K562 (cell line): ENCODE results near the gene CACTIN. TPM values are rescaled to one million over a fixed set of nuclear protein-coding genes. Genes with fewer than 3 reads are reported as not detected.

ENCODE experiments used
- DPF2 ChIP-seq: fragments of 450-650 bp; IDR thresholded peaks from 2 replicates; pipeline ENCODE4 v1.6.1; 2016
- E2F3 ChIP-seq: fragments of 250-450 bp; sonication (Bioruptor Pico); IDR thresholded peaks from 2 replicates; pipeline ENCODE4 v1.4.0; 2020; ENCODE audit warnings: mild to moderate bottlenecking
- HDAC8 ChIP-seq: fragments of 450-650 bp; IDR thresholded peaks from 2 replicates; pipeline ENCODE4 v1.6.1; 2016; ENCODE audit warnings: mild to moderate bottlenecking, missing genetic modification characterization, moderate library complexity, missing compliant biosample characterization
- JUNB ChIP-seq: fragments of 450-650 bp; formaldehyde crosslinking; conservative IDR thresholded peaks from 2 replicates; pipeline ENCODE4 v1.4.0; 2020; ENCODE audit warnings: mild to moderate bottlenecking
- JUND ChIP-seq, 2 experiments: IDR thresholded peaks; 2 replicates in 1 of 2; 3 replicates in 1 of 2; pipeline ENCODE4 v1.6.1; 2011; ENCODE audit warnings: borderline replicate concordance in 2 of 2, low read depth in 2 of 2, low read length in 2 of 2, improper control_type of control experiment in 1 of 2, missing biosample characterization in 1 of 2, missing genetic modification characterization in 1 of 2, missing genetic modification reagents in 1 of 2
- MXI1 ChIP-seq: IDR thresholded peaks from 2 replicates; pipeline ENCODE4 v1.6.1; 2011; ENCODE audit warnings: low read depth, mild to moderate bottlenecking, improper control_type of control experiment, low read length
- MYC ChIP-seq, 2 experiments: fragments of 250-450 bp in 1 of 2; sonication (Bioruptor Pico) in 1 of 2; IDR thresholded peaks; 2 replicates each; pipeline versions ENCODE4 v1.5.1 to v1.6.1; 2012 to 2021; ENCODE audit warnings: low read depth in 2 of 2, borderline replicate concordance in 1 of 2, improper control_type of control experiment in 1 of 2, low read length in 1 of 2, mild to moderate bottlenecking in 1 of 2, moderate library complexity in 1 of 2
- ZFX ChIP-seq: sonication (generic); formaldehyde crosslinking; IDR thresholded peaks from 2 replicates; pipeline ENCODE4 v1.8.0; 2022; ENCODE audit warnings: mild to moderate bottlenecking, missing genetic modification reagents, moderate library complexity
- ZNF184 ChIP-seq: sonication (generic); formaldehyde crosslinking; IDR thresholded peaks from 2 replicates; pipeline ENCODE4 v1.5.0; 2020; ENCODE audit warnings: missing genetic modification reagents
- ZNF668 ChIP-seq: fragments of 250-450 bp; sonication (Bioruptor Pico); IDR thresholded peaks from 2 replicates; pipeline ENCODE4 v1.8.0; 2022; ENCODE audit warnings: mild to moderate bottlenecking, inconsistent platforms
- polyA plus RNA-seq, 8 experiments: library from polyadenylated mRNA; depleted of rRNA in 4 of 8; stranded (reverse) in 5 of 8; unstranded in 3 of 8; fragments of >200 nt; fragmentation: Nextera tagmentation in 2 of 8; fragmentation: Illumina TruSeq in 1 of 8; extraction: Ambion mirVana in 2 of 8; extraction: Trizol in 1 of 8; gene quantifications; 2 replicates each; pipeline versions ENCODE4 v1.2.1 to v1.2.3, GENCODE V29; 2011 to 2014; ENCODE audit warnings: inconsistent platforms in 1 of 8, missing spikeins in 1 of 8
- total RNA-seq, 7 experiments: library from RNA; depleted of rRNA in 6 of 7; stranded (reverse); fragments of >200 nt in 6 of 7; fragmentation: Illumina TruSeq in 2 of 7; extraction: Trizol in 2 of 7; gene quantifications; 2 replicates each; pipeline versions ENCODE4 v1.2.1 to v1.2.3, GENCODE V29; 2011 to 2021; ENCODE audit warnings: low replicate concordance in 1 of 7
- TF ChIP-seq, protein P1 (sequence below), 2 experiments: IDR thresholded peaks; 2 replicates each; pipeline ENCODE4 v1.6.1; 2012; ENCODE audit warnings: improper control_type of control experiment in 2 of 2, low read depth in 2 of 2, low read length in 2 of 2, borderline replicate concordance in 1 of 2
- TF ChIP-seq, protein P2 (sequence below): fragments of 250-450 bp; sonication (Bioruptor Pico); IDR thresholded peaks from 2 replicates; pipeline ENCODE4 v1.5.0; 2022; ENCODE audit warnings: mild to moderate bottlenecking
- TF ChIP-seq, protein P3 (sequence below), 2 experiments: fragments of 450-650 bp; conservative IDR thresholded peaks; 2 replicates each; pipeline ENCODE4 v1.6.1; 2017; ENCODE audit warnings: mild to moderate bottlenecking in 2 of 2, moderate library complexity in 2 of 2
- TF ChIP-seq, protein P4 (sequence below): fragments of 450-650 bp; IDR thresholded peaks from 2 replicates; pipeline ENCODE4 v1.6.1; 2018; ENCODE audit not compliant: partially characterized antibody

The CACTIN gene
- total and polyA plus RNA-seq, 9 of the 15 experiments (the other 6 are each of a cell fraction or from before 2014, with no cell fraction given): 0.15 to 49.2 (median 15.0) TPM

DNA sequence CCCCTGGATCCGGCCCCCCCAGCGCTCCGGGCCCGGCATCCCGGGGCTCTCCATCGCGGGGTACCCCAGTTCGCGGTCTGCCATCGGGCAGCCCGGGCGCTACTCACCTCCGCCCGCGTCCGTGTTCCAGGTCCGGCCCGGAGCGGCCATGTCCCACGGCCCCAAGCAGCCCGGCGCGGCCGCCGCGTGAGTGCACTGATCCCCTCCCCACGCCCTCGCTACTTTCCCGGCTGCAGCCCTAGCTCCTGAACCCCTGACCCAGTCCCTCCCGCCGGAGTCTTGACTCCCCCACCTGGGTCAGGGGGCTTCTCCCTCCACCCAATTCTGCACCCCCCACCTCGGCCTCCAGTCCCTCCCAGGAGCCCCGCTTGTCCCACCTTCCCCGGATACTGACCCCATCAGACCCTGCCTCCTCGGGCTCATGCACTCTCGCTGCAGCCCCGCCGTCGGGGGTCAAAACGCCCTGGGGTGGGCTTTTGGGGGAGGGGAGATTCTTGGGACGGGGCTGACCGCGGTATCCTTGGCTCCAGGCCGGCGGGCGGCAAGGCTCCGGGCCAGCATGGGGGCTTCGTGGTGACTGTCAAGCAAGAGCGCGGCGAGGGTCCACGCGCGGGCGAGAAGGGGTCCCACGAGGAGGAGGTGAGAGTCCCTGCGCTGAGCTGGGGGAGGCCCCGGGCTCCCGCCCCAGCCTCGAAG lies 53.3 kb downstream of the CACTIN start (continued):
- TF ChIP-seq ZNF668: no peak
- TF ChIP-seq HDAC8: no peak
- no peak for TF ChIP-seq MXI1
- TF ChIP-seq DPF2: peak; percentile 9; the same call in 1 of the 2 replicates
- no peak for TF ChIP-seq JUND (IDR thresholded peaks at IDR 0.05; ENCODE audit: borderline replicate concordance, low read depth, low read length)
- no peak for TF ChIP-seq JUND (tag; IDR thresholded peaks at IDR 0.05; ENCODE audit: borderline replicate concordance, low read depth, low read length)
- no peak for TF ChIP-seq ZNF184 (CRISPR knock-in tag)
- TF ChIP-seq, protein P1, sequence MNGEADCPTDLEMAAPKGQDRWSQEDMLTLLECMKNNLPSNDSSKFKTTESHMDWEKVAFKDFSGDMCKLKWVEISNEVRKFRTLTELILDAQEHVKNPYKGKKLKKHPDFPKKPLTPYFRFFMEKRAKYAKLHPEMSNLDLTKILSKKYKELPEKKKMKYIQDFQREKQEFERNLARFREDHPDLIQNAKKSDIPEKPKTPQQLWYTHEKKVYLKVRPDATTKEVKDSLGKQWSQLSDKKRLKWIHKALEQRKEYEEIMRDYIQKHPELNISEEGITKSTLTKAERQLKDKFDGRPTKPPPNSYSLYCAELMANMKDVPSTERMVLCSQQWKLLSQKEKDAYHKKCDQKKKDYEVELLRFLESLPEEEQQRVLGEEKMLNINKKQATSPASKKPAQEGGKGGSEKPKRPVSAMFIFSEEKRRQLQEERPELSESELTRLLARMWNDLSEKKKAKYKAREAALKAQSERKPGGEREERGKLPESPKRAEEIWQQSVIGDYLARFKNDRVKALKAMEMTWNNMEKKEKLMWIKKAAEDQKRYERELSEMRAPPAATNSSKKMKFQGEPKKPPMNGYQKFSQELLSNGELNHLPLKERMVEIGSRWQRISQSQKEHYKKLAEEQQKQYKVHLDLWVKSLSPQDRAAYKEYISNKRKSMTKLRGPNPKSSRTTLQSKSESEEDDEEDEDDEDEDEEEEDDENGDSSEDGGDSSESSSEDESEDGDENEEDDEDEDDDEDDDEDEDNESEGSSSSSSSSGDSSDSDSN (IDR thresholded peaks at IDR 0.05; ENCODE audit: borderline replicate concordance in 1 of 2, low read depth in 2 of 2, low read length in 2 of 2): 0 out of 4 replicates have a peak, but pooled peaks of 1 of the 2 experiments have one; percentile 19
- TF ChIP-seq, protein P2, sequence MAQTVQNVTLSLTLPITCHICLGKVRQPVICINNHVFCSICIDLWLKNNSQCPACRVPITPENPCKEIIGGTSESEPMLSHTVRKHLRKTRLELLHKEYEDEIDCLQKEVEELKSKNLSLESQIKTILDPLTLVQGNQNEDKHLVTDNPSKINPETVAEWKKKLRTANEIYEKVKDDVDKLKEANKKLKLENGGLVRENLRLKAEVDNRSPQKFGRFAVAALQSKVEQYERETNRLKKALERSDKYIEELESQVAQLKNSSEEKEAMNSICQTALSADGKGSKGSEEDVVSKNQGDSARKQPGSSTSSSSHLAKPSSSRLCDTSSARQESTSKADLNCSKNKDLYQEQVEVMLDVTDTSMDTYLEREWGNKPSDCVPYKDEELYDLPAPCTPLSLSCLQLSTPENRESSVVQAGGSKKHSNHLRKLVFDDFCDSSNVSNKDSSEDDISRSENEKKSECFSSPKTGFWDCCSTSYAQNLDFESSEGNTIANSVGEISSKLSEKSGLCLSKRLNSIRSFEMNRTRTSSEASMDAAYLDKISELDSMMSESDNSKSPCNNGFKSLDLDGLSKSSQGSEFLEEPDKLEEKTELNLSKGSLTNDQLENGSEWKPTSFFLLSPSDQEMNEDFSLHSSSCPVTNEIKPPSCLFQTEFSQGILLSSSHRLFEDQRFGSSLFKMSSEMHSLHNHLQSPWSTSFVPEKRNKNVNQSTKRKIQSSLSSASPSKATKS (CRISPR knock-in tag): no peak
- TF ChIP-seq, protein P3, sequence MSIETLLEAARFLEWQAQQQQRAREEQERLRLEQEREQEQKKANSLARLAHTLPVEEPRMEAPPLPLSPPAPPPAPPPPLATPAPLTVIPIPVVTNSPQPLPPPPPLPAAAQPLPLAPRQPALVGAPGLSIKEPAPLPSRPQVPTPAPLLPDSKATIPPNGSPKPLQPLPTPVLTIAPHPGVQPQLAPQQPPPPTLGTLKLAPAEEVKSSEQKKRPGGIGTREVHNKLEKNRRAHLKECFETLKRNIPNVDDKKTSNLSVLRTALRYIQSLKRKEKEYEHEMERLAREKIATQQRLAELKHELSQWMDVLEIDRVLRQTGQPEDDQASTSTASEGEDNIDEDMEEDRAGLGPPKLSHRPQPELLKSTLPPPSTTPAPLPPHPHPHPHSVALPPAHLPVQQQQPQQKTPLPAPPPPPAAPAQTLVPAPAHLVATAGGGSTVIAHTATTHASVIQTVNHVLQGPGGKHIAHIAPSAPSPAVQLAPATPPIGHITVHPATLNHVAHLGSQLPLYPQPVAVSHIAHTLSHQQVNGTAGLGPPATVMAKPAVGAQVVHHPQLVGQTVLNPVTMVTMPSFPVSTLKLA (conservative IDR thresholded peaks at IDR 0.05): peak in 1 of 2 experiments; percentile 46; a peak in 2 of 4 replicates
- no peak for TF ChIP-seq JUNB (CRISPR knock-in tag)
- TF ChIP-seq ZFX (CRISPR knock-in tag): peak; percentile 46
- TF ChIP-seq, protein P4, sequence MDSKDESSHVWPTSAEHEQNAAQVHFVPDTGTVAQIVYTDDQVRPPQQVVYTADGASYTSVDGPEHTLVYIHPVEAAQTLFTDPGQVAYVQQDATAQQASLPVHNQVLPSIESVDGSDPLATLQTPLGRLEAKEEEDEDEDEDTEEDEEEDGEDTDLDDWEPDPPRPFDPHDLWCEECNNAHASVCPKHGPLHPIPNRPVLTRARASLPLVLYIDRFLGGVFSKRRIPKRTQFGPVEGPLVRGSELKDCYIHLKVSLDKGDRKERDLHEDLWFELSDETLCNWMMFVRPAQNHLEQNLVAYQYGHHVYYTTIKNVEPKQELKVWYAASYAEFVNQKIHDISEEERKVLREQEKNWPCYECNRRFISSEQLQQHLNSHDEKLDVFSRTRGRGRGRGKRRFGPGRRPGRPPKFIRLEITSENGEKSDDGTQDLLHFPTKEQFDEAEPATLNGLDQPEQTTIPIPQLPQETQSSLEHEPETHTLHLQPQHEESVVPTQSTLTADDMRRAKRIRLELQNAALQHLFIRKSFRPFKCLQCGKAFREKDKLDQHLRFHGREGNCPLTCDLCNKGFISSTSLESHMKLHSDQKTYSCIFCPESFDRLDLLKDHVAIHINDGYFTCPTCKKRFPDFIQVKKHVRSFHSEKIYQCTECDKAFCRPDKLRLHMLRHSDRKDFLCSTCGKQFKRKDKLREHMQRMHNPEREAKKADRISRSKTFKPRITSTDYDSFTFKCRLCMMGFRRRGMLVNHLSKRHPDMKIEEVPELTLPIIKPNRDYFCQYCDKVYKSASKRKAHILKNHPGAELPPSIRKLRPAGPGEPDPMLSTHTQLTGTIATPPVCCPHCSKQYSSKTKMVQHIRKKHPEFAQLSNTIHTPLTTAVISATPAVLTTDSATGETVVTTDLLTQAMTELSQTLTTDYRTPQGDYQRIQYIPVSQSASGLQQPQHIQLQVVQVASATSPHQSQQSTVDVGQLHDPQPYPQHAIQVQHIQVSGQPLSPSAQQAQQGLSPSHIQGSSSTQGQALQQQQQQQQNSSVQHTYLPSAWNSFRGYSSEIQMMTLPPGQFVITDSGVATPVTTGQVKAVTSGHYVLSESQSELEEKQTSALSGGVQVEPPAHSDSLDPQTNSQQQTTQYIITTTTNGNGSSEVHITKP: no peak
- TF ChIP-seq MYC (IDR thresholded peaks at IDR 0.05; ENCODE audit: low read depth, low read length): 0 out of 2 replicates have a peak, but pooled peaks have one; percentile 41
- TF ChIP-seq MYC (CRISPR knock-in tag; IDR thresholded peaks at IDR 0.05; ENCODE audit: borderline replicate concordance, low read depth): no peak
- no peak for TF ChIP-seq E2F3 (CRISPR knock-in tag)
